ENCODE measurements around the gene TBCD. TPM values are rescaled to one million over a fixed set of nuclear protein-coding genes. Genes with fewer than 3 reads are reported as not detected.
"Not testable (repeated sequence)": the region's sequence is repeated elsewhere in the genome, so short reads cannot be mapped to it uniquely, and the experiment has no call there.

The TBCD gene
- total RNA-seq, 1 experiment from 2014 or later: 29.6 TPM

GRCh38 chr17:82955627-82956026 lies 203.8 kb downstream of the TBCD start:
- H3F3A ChIP-seq (ENCODE audit: low read length, unreplicated experiment); intact Hi-C loops (cut with micrococcal nuclease); H3K9me3 ChIP-seq (ENCODE audit: low read length); H3K4me1 ChIP-seq (ENCODE audit: insufficient read depth, low read length); H2AFZ ChIP-seq (ENCODE audit: low read length); H4K20me1 ChIP-seq (ENCODE audit: low read length); H3K9ac ChIP-seq (ENCODE audit: low read length); H3K36me3 ChIP-seq (ENCODE audit: low read depth, low read length); POLR2A ChIA-PET (ENCODE audit: unreplicated experiment); BruUV-seq (replicated peaks); ATAC-seq; H3K9me2 ChIP-seq (replicated peaks; ENCODE audit: low read length); H3K27me3 ChIP-seq (ENCODE audit: low read length); H3K4me2 ChIP-seq (ENCODE audit: low read length); H3K4me3 ChIP-seq (ENCODE audit: low read length); DNase-seq; H3K79me2 ChIP-seq (ENCODE audit: low read length); CTCF ChIA-PET; H3K27ac ChIP-seq (ENCODE audit: low read length): not testable (repeated sequence)

DNA sequence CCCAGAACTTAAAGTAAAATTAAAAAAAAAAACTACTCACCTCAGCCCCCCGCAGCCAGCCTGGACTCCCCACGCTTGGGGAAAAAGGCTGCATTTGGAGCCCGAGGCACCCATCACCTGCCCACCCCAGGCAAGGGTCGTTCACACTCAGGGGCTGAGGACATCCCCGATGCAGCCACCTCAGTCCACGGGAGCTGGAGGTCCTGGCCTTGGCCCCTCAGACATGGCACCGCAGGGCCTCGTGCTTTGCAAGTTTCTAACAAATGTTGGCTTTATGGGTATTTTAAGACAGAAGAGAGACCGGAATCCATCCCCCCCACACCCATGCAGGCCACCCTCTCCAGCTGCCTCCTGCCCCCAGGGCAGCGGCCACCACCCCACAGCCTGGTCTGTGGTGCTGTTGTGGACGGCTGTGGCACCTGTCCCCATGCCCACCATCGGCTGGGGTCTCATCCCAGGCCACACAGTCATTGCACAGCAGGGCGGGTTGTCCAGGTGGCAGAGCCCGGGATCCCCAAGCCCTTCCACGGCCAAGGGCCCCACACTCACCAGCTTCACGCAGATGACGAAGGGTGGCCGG lies 204.4 kb downstream of the TBCD start:
- no TSS peak for BruUV-seq (replicated peaks)
- TF ChIP-seq, protein P1, sequence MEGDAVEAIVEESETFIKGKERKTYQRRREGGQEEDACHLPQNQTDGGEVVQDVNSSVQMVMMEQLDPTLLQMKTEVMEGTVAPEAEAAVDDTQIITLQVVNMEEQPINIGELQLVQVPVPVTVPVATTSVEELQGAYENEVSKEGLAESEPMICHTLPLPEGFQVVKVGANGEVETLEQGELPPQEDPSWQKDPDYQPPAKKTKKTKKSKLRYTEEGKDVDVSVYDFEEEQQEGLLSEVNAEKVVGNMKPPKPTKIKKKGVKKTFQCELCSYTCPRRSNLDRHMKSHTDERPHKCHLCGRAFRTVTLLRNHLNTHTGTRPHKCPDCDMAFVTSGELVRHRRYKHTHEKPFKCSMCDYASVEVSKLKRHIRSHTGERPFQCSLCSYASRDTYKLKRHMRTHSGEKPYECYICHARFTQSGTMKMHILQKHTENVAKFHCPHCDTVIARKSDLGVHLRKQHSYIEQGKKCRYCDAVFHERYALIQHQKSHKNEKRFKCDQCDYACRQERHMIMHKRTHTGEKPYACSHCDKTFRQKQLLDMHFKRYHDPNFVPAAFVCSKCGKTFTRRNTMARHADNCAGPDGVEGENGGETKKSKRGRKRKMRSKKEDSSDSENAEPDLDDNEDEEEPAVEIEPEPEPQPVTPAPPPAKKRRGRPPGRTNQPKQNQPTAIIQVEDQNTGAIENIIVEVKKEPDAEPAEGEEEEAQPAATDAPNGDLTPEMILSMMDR (conservative IDR thresholded peaks at IDR 0.05; ENCODE audit: low read depth, low read length): no peak
- no peak for TF ChIP-seq EZH2phosphoT487 (IDR thresholded peaks at IDR 0.05; ENCODE audit: borderline replicate concordance, low read length)
- no peak for TF ChIP-seq EZH2 (IDR thresholded peaks at IDR 0.05; ENCODE audit: low read length, unreplicated experiment)
- H3F3A ChIP-seq (ENCODE audit: low read length, unreplicated experiment): no peaks in the 10 kb centered on the region
- no peaks in the 10 kb centered on the region for H3K79me2 ChIP-seq (ENCODE audit: low read length)
- POLR2A ChIA-PET (ENCODE audit: unreplicated experiment): no interaction called here
- ATAC-seq: no peak
- no peaks in the 10 kb centered on the region for H3K9me3 ChIP-seq (ENCODE audit: low read length)
- no peaks in the 10 kb centered on the region for H3K9me2 ChIP-seq (replicated peaks; ENCODE audit: low read length)
- no peaks in the 10 kb centered on the region for H4K20me1 ChIP-seq (ENCODE audit: low read length)
- H3K27ac ChIP-seq (ENCODE audit: low read length): no peak overlapping the region
- H3K4me2 ChIP-seq (ENCODE audit: low read length): no peak overlapping the region
- no peak overlapping the region for H3K9ac ChIP-seq (ENCODE audit: low read length)
- no peaks in the 10 kb centered on the region for H3K27me3 ChIP-seq (ENCODE audit: low read length)
- DNase-seq: no peak
- H3K36me3 ChIP-seq (ENCODE audit: low read depth, low read length): no peaks in the 10 kb centered on the region
- H3K4me1 ChIP-seq (ENCODE audit: insufficient read depth, low read length): no peaks in the 10 kb centered on the region
- no peak overlapping the region for H2AFZ ChIP-seq (ENCODE audit: low read length)
- no peak overlapping the region for H3K4me3 ChIP-seq (ENCODE audit: low read length)
- CTCF ChIA-PET: no interaction called here
- intact Hi-C loops (cut with micrococcal nuclease): no loop called here

DNA sequence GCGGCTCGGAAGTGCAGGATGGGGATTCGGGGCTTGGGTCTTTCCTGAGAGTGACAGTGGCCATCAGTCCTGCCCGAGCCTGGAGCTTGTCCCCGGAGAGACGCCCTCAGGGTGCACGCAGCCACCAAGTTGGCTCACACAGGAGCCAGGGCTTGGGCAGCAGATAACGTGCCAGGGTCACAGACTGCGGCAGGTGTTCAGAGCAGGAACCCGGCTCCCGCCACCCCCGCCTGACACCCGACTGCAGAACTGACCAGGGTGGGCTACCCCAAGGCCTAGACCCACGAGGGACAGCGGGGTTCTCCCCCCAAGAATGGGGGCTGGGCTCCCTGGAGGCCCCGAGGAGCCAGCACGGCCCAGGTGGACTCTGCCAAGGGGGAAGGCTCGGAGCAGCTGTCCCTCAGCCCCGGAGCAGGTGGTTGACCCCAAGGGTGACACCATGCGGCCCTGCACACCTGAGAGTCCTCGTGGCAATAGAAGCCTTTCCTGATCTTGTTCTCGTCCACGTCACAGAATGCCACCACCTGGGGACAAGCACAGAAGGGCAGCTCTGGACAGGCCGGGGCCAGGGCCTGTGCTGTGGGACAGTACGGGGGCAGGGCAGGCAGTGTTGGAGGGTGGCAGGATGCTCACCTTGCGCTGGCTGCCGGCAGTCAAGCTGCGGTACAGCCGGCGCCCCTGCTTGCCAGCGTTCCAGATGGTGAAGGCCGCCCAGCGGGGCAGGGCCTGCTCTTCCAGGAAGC lies 205.0 kb downstream of the TBCD start:
- H3K9me3 ChIP-seq (ENCODE audit: low read length): no peaks in the 10 kb centered on the region
- no peaks in the 10 kb centered on the region for H3K4me1 ChIP-seq (ENCODE audit: insufficient read depth, low read length)
- no peak overlapping the region for H3K4me3 ChIP-seq (ENCODE audit: low read length)
- no peaks in the 10 kb centered on the region for H3F3A ChIP-seq (ENCODE audit: low read length, unreplicated experiment)
- H3K27ac ChIP-seq (ENCODE audit: low read length): no peak overlapping the region
- TF ChIP-seq, protein P1 (conservative IDR thresholded peaks at IDR 0.05; ENCODE audit: low read depth, low read length): no peak
- no peak for TF ChIP-seq EZH2 (IDR thresholded peaks at IDR 0.05; ENCODE audit: low read length, unreplicated experiment)
- TF ChIP-seq EZH2phosphoT487 (IDR thresholded peaks at IDR 0.05; ENCODE audit: borderline replicate concordance, low read length): no peak
- BruUV-seq (replicated peaks): no TSS peak
- CTCF ChIA-PET: no interaction called here
- intact Hi-C loops (cut with micrococcal nuclease): no loop called here
- no peak overlapping the region for H3K9ac ChIP-seq (ENCODE audit: low read length)
- no peaks in the 10 kb centered on the region for H4K20me1 ChIP-seq (ENCODE audit: low read length)
- H3K4me2 ChIP-seq (ENCODE audit: low read length): no peak overlapping the region
- no peaks in the 10 kb centered on the region for H3K27me3 ChIP-seq (ENCODE audit: low read length)
- POLR2A ChIA-PET (ENCODE audit: unreplicated experiment): no interaction called here
- H3K9me2 ChIP-seq (replicated peaks; ENCODE audit: low read length): no peaks in the 10 kb centered on the region
- H2AFZ ChIP-seq (ENCODE audit: low read length): no peak overlapping the region
- H3K79me2 ChIP-seq (ENCODE audit: low read length): no peaks in the 10 kb centered on the region
- ATAC-seq (no peak), DNase-seq (no peak)
- H3K36me3 ChIP-seq (ENCODE audit: low read depth, low read length): no peaks in the 10 kb centered on the region
